ENCODE data around the gene VAPA.
A peak's percentile ranks its signal among the peaks of the same experiment; 100 is the strongest.

Gene VAPA

GRCh38 chr18:9949861-9950260, 36.0 kb downstream of the VAPA start:
- DNase-seq (no peak), ATAC-seq (replicated peaks) (no peak)
- peaks cover 7 to 26% of the 10 kb centered on the region in 2 donors for H3K4me1 Mint-ChIP-seq
- H3K36me3 Mint-ChIP-seq: peaks cover 33 to 47% of the 10 kb centered on the region in 2 donors
- no peak overlapping the region for H3K4me3 Mint-ChIP-seq
- H3K9me3 Mint-ChIP-seq: no peaks in the 10 kb centered on the region
- H3K27ac Mint-ChIP-seq: no peak overlapping the region
- H3K27me3 Mint-ChIP-seq: no peaks in the 10 kb centered on the region

GRCh38 chr18:9950289-9951016, 36.6 kb downstream of the VAPA start:
- no peak overlapping the region for H3K4me3 Mint-ChIP-seq
- DNase-seq (no peak), ATAC-seq (replicated peaks) (no peak)
- no peaks in the 10 kb centered on the region for H3K9me3 Mint-ChIP-seq
- H3K27ac Mint-ChIP-seq: no peak overlapping the region
- peaks cover 7 to 26% of the 10 kb centered on the region in 2 donors for H3K4me1 Mint-ChIP-seq
- H3K36me3 Mint-ChIP-seq: peaks cover 33 to 44% of the 10 kb centered on the region in 2 donors
- H3K27me3 Mint-ChIP-seq: no peaks in the 10 kb centered on the region

- Mint-ChIP-seq H3K4me1 (peaks cover 7 to 26% of the 10 kb centered on the region in 2 donors), H3K27me3 (no peaks in the 10 kb centered on the region), H3K9me3 (no peaks in the 10 kb centered on the region), H3K27ac (peak overlapping the region; percentile 59), H3K36me3 (peaks cover 29 to 39% of the 10 kb centered on the region in 2 donors), H3K4me3 (no peak overlapping the region)
- ATAC-seq (replicated peaks) (peak; percentile 73), DNase-seq (no peak)
Measured at GRCh38 chr18:9951022-9951859, 37.4 kb downstream of the VAPA start.

- Mint-ChIP-seq H3K9me3 (no peaks in the 10 kb centered on the region), H3K4me3 (no peak overlapping the region), H3K4me1 (peaks cover 7 to 26% of the 10 kb centered on the region in 2 donors), H3K27me3 (no peaks in the 10 kb centered on the region), H3K36me3 (peaks cover 27 to 36% of the 10 kb centered on the region in 2 donors), H3K27ac (no peak overlapping the region)
- peak; percentile 60 to 70 for ATAC-seq (replicated peaks)
- no peak for DNase-seq
Measured at GRCh38 chr18:9952633-9953416, 39.0 kb downstream of the VAPA start.

GRCh38 chr18:9958861-9959399, 45.1 kb downstream of the VAPA start:
- H3K27ac Mint-ChIP-seq: peak overlapping the region; percentile 6

GRCh38 chr18:9959564-9959963, 45.7 kb downstream of the VAPA start:
- no peaks in the 10 kb centered on the region for H3K9me3 Mint-ChIP-seq
- H3K4me1 Mint-ChIP-seq: peaks cover 7 to 14% of the 10 kb centered on the region in 2 donors
- no peaks in the 10 kb centered on the region for H3K27me3 Mint-ChIP-seq
- DNase-seq (no peak), ATAC-seq (replicated peaks) (no peak)
- peaks cover 0 to 5% of the 10 kb centered on the region in 2 donors for H3K36me3 Mint-ChIP-seq
- H3K4me3 Mint-ChIP-seq: no peak overlapping the region
- H3K27ac Mint-ChIP-seq: peak overlapping the region; percentile 6

More at GRCh38 chr18:9958861-9959399, 45.1 kb downstream of the VAPA start:
- ATAC-seq (replicated peaks) (no peak), DNase-seq (no peak)
- Mint-ChIP-seq H3K36me3 (peaks cover 3 to 8% of the 10 kb centered on the region in 2 donors), H3K4me3 (no peak overlapping the region), H3K4me1 (peaks cover 7 to 14% of the 10 kb centered on the region in 2 donors), H3K9me3 (no peaks in the 10 kb centered on the region), H3K27me3 (no peaks in the 10 kb centered on the region)

- Mint-ChIP-seq H3K4me3 (no peak overlapping the region), H3K27ac (no peak overlapping the region), H3K4me1 (peaks cover 7 to 14% of the 10 kb centered on the region in 2 donors), H3K27me3 (no peaks in the 10 kb centered on the region), H3K36me3 (peaks cover 0 to 5% of the 10 kb centered on the region in 2 donors), H3K9me3 (no peaks in the 10 kb centered on the region)
- ATAC-seq (replicated peaks) (peak; percentile 50 to 56), DNase-seq (no peak)
Measured at GRCh38 chr18:9960258-9960904, 46.6 kb downstream of the VAPA start.

GRCh38 chr18:9961041-9961440, 47.2 kb downstream of the VAPA start:
- Mint-ChIP-seq H3K36me3 (peaks cover 0 to 5% of the 10 kb centered on the region in 2 donors), H3K9me3 (no peaks in the 10 kb centered on the region), H3K4me3 (no peak overlapping the region), H3K27me3 (no peaks in the 10 kb centered on the region), H3K4me1 (peaks cover 12 to 20% of the 10 kb centered on the region in 2 donors), H3K27ac (no peak overlapping the region)
- DNase-seq (no peak), ATAC-seq (replicated peaks) (peak; percentile 31 to 33)

- Mint-ChIP-seq H3K9me3 (no peaks in the 10 kb centered on the region), H3K27ac (no peak overlapping the region), H3K36me3 (peaks cover 9% of the 10 kb centered on the region in 2 donors), H3K4me1 (peaks cover 27 to 39% of the 10 kb centered on the region in 2 donors), H3K27me3 (peaks cover 28 to 37% of the 10 kb centered on the region in 2 donors), H3K4me3 (no peak overlapping the region)
- ATAC-seq (replicated peaks) (no peak), DNase-seq (no peak)
Measured at GRCh38 chr18:9965711-9966624, 52.2 kb downstream of the VAPA start.

GRCh38 chr18:9968081-9968848, 54.4 kb downstream of the VAPA start:
- Mint-ChIP-seq H3K27ac (no peak overlapping the region), H3K4me1 (peaks cover 25 to 36% of the 10 kb centered on the region in 2 donors), H3K27me3 (peaks cover 32 to 37% of the 10 kb centered on the region in 2 donors), H3K36me3 (peaks cover 9% of the 10 kb centered on the region in 2 donors), H3K9me3 (no peaks in the 10 kb centered on the region), H3K4me3 (peak overlapping the region in 1 of 2 donors; percentile 8)
- ATAC-seq (replicated peaks): peak in 1 of 2 donors; percentile 14
- DNase-seq: no peak

GRCh38 chr18:9969247-9969646, 55.4 kb downstream of the VAPA start:
- Mint-ChIP-seq H3K4me3 (peak overlapping the region in 1 of 2 donors; percentile 36), H3K9me3 (no peaks in the 10 kb centered on the region), H3K36me3 (peaks cover 9% of the 10 kb centered on the region in 2 donors), H3K4me1 (peaks cover 25 to 36% of the 10 kb centered on the region in 2 donors), H3K27me3 (peaks cover 32 to 37% of the 10 kb centered on the region in 2 donors), H3K27ac (no peak overlapping the region)
- ATAC-seq (replicated peaks): no peak
- no peak for DNase-seq

GRCh38 chr18:9971313-9971920, 57.6 kb downstream of the VAPA start:
- Mint-ChIP-seq H3K4me3 (no peak overlapping the region), H3K27me3 (peaks cover 32 to 37% of the 10 kb centered on the region in 2 donors), H3K27ac (no peak overlapping the region), H3K9me3 (peaks cover 2 to 7% of the 10 kb centered on the region in 2 donors), H3K4me1 (peaks cover 16 to 26% of the 10 kb centered on the region in 2 donors), H3K36me3 (peaks cover 9 to 15% of the 10 kb centered on the region in 2 donors)
- ATAC-seq (replicated peaks) (peak; percentile 78 to 84), DNase-seq (peak; percentile 49)
